Liver (tissue), 9 donors: ENCODE measurements around the gene EFNB1. TPM values are rescaled to one million over a fixed set of nuclear protein-coding genes. Genes with fewer than 3 reads are reported as not detected.

ENCODE experiments used
- DNase-seq: peaks from one replicate; pipeline ENCODE4 v3.0.0-alpha.2; 2017; ENCODE audit warnings: low spot score
- H3K27ac ChIP-seq, 2 donors: one replicate each; pipeline ENCODE4 v1.7.0; 2013; ENCODE audit warnings: inconsistent platforms in 2 of 2, low read length in 2 of 2, control low read depth in 1 of 2, low read depth in 1 of 2, mild to moderate bottlenecking in 1 of 2
- H3K27me3 ChIP-seq, 4 donors: one replicate each; pipeline versions ENCODE4 v1.6.1 to v1.7.0; 2013; ENCODE audit warnings: low read length in 3 of 4, inconsistent platforms in 1 of 4, mild to moderate bottlenecking in 1 of 4, moderate library complexity in 1 of 4; ENCODE audit not compliant: control insufficient read depth in 4 of 4, insufficient read depth in 4 of 4
- H3K36me3 ChIP-seq, 4 donors: one replicate each; pipeline versions ENCODE4 v1.6.1 to v1.7.0; 2013; ENCODE audit warnings: low read length in 3 of 4, mild to moderate bottlenecking in 3 of 4, low read depth in 1 of 4, moderate library complexity in 1 of 4; ENCODE audit not compliant: control insufficient read depth in 4 of 4, insufficient read depth in 3 of 4
- H3K4me1 ChIP-seq, 4 donors: one replicate each; pipeline versions ENCODE4 v1.6.1 to v1.7.0; 2013; ENCODE audit warnings: low read length in 3 of 4, mild to moderate bottlenecking in 3 of 4, moderate library complexity in 1 of 4; ENCODE audit not compliant: control insufficient read depth in 4 of 4, insufficient read depth in 4 of 4
- H3K4me3 ChIP-seq, 3 donors: one replicate each; pipeline versions ENCODE4 v1.6.1 to v1.7.0; 2013; ENCODE audit warnings: low read length in 3 of 3, control low read depth in 1 of 3, low read depth in 1 of 3, mild to moderate bottlenecking in 1 of 3
- H3K9ac ChIP-seq, 2 donors: one replicate each; pipeline ENCODE4 v1.7.0; 2013; ENCODE audit warnings: low read length in 2 of 2, mild to moderate bottlenecking in 2 of 2, moderate library complexity in 2 of 2, control low read depth in 1 of 2, low read depth in 1 of 2
- H3K9me3 ChIP-seq, 4 donors: one replicate each; pipeline versions ENCODE4 v1.6.1 to v1.7.0; 2013; ENCODE audit warnings: low read length in 3 of 4; ENCODE audit not compliant: control insufficient read depth in 4 of 4
- ATF3 ChIP-seq: IDR thresholded peaks from 2 replicates; pipeline ENCODE4 v1.6.1; 2016; ENCODE audit warnings: antibody characterized with exemption
- CTCF ChIP-seq: fragments of 150-350 bp; IDR thresholded peaks from 2 replicates; pipeline ENCODE4 v1.5.1; 2017; ENCODE audit warnings: improper control_type of control experiment, low read depth, low read length; ENCODE audit not compliant: missing input control
- FOXA1 ChIP-seq: IDR thresholded peaks from 2 replicates; pipeline ENCODE4 v1.6.1; 2016; ENCODE audit warnings: antibody characterized with exemption
- GABPA ChIP-seq, 2 donors: IDR thresholded peaks in 1 of 2; conservative IDR thresholded peaks in 1 of 2; 2 replicates each; pipeline ENCODE4 v1.6.1; 2016; ENCODE audit warnings: antibody characterized with exemption in 2 of 2, mild to moderate bottlenecking in 1 of 2, moderate library complexity in 1 of 2
- HNF4A ChIP-seq, 2 donors: conservative IDR thresholded peaks; 2 replicates each; pipeline ENCODE4 v1.6.1; 2016; ENCODE audit warnings: antibody characterized with exemption in 2 of 2, mild to moderate bottlenecking in 2 of 2
- HNF4G ChIP-seq: IDR thresholded peaks from 2 replicates; pipeline ENCODE4 v1.6.1; 2016; ENCODE audit warnings: antibody characterized with exemption
- JUND ChIP-seq, 2 donors: IDR thresholded peaks; 2 replicates each; pipeline ENCODE4 v1.6.1; 2016; ENCODE audit warnings: antibody characterized with exemption in 2 of 2
- MAX ChIP-seq: IDR thresholded peaks from 2 replicates; pipeline ENCODE4 v1.6.1; 2016; ENCODE audit warnings: antibody characterized with exemption
- NR2F2 ChIP-seq: IDR thresholded peaks from 2 replicates; pipeline ENCODE4 v1.6.1; 2016; ENCODE audit warnings: antibody characterized with exemption
- REST ChIP-seq: IDR thresholded peaks from 2 replicates; pipeline ENCODE4 v1.6.1; 2016; ENCODE audit warnings: antibody characterized with exemption, mild to moderate bottlenecking
- RXRA ChIP-seq, 2 donors: IDR thresholded peaks; 2 replicates each; pipeline ENCODE4 v1.6.1; 2017 to 2018; ENCODE audit warnings: antibody characterized with exemption in 2 of 2, mild to moderate bottlenecking in 1 of 2
- SP1 ChIP-seq: IDR thresholded peaks from 2 replicates; pipeline ENCODE4 v1.6.1; 2018; ENCODE audit warnings: antibody characterized with exemption, mild to moderate bottlenecking
- TAF1 ChIP-seq: conservative IDR thresholded peaks from 2 replicates; pipeline ENCODE4 v1.6.1; 2016; ENCODE audit warnings: antibody characterized with exemption, mild to moderate bottlenecking
- YY1 ChIP-seq: IDR thresholded peaks from 2 replicates; pipeline ENCODE4 v1.6.1; 2016; ENCODE audit warnings: antibody characterized with exemption, mild to moderate bottlenecking
- ZBTB33 ChIP-seq: IDR thresholded peaks from 2 replicates; pipeline ENCODE4 v1.6.1; 2016; ENCODE audit warnings: antibody characterized with exemption
- WGBS: extraction: QIAGEN DNeasy Blood & Tissue Kit; methylation state at CpG from one replicate; pipeline ENCODE4 v1.1.7; 2013; 5-methylcytosine and 5-hydroxymethylcytosine counted together
- polyA plus RNA-seq, 2 donors: library from polyadenylated mRNA; stranded (reverse) in 1 of 2; unstranded in 1 of 2; fragments of 200-250 nt in 1 of 2; fragments of >200 nt in 1 of 2; fragmentation: Nextera tagmentation in 1 of 2; extraction: Ambion mirVana in 1 of 2; gene quantifications; one replicate each; pipeline versions ENCODE4 v1.2.1 to v1.2.3, GENCODE V29; 2013 to 2015
- total RNA-seq, 2 donors: library from RNA; depleted of rRNA; stranded (reverse); fragments of >200 nt; gene quantifications; one replicate each; pipeline ENCODE4 v1.2.3, GENCODE V29; 2014
- donor health status: healthy.
- donor health status: healthy.
- donor health status: healthy.
- donor health status: healthy.
- donor health status: healthy.

The EFNB1 gene
- total and polyA plus RNA-seq, 4 donors: 3.6 to 8.9 (median 8.1) TPM

GRCh38 chrX:68821616-68822015 lies 7.2 kb upstream of the EFNB1 start:
- no peak overlapping the region for H3K4me3 ChIP-seq
- H3K36me3 ChIP-seq: no peaks in the 10 kb centered on the region
- no peaks in the 10 kb centered on the region for H3K9me3 ChIP-seq
- H3K27me3 ChIP-seq: peaks cover 0 to 1% (median 0%) of the 10 kb centered on the region in 4 donors
- no peak overlapping the region for H3K27ac ChIP-seq
- no peak for DNase-seq
- WGBS: 74% methylated on average over 3 of the region's 3 CpGs
- H3K4me1 ChIP-seq: peaks cover 0 to 3% (median 0%) of the 10 kb centered on the region in 4 donors
- TF ChIP-seq HNF4G: no peak
- no peak for TF ChIP-seq CTCF
- no peak for TF ChIP-seq GABPA (IDR thresholded peaks at IDR 0.05 in 1 of 2, conservative IDR thresholded peaks at IDR 0.05 in 1 of 2)
- no peak for TF ChIP-seq ZBTB33
- TF ChIP-seq YY1: no peak
- TF ChIP-seq SP1: no peak
- TF ChIP-seq HNF4A (conservative IDR thresholded peaks at IDR 0.05): no peak
- no peak for TF ChIP-seq MAX
- no peak for TF ChIP-seq FOXA1
- no peak for TF ChIP-seq TAF1
- TF ChIP-seq NR2F2: no peak
- TF ChIP-seq REST: no peak
- TF ChIP-seq ATF3: no peak
- no peak for TF ChIP-seq RXRA (IDR thresholded peaks at IDR 0.05)
- TF ChIP-seq JUND (IDR thresholded peaks at IDR 0.05): no peak
- H3K9ac ChIP-seq: no peak overlapping the region
